Mammary epithelial cell (primary cell): ENCODE measurements around the gene FRAS1.

Experiments used
- CTCF ChIP-seq, 2 donors: IDR thresholded peaks in 1 of 2; conservative IDR thresholded peaks in 1 of 2; 2 replicates each; pipeline ENCODE4 v1.5.1; 2011 to 2012; ENCODE audit warnings: inconsistent platforms in 2 of 2, low read length in 2 of 2, mild to moderate bottlenecking in 2 of 2, control low read depth in 1 of 2, low read depth in 1 of 2; ENCODE audit not compliant: insufficient read depth in 1 of 2; ENCODE audit errors: extremely low read depth in 1 of 2
- EZH2 ChIP-seq: IDR thresholded peaks from 2 replicates; pipeline ENCODE4 v1.6.1; 2012; ENCODE audit warnings: low read length, inconsistent platforms, borderline replicate concordance

- TF ChIP-seq EZH2 (no peak), CTCF (conservative IDR thresholded peaks at IDR 0.05 in 1 of 2, IDR thresholded peaks at IDR 0.05 in 1 of 2; ENCODE audit: extremely low read depth in 1 of 2, insufficient read depth in 1 of 2, low read depth in 1 of 2, low read length in 2 of 2) (no peak)
These were observed 279.2 kb downstream of the FRAS1 start for GRCh38 chr4:78336093-78336943.
